ENCODE results near the gene TFR2. TPM values are rescaled to one million over a fixed set of nuclear protein-coding genes. Genes with fewer than 3 reads are reported as not detected.

The TFR2 gene
- total RNA-seq, 1 donor from 2014 or later = 1.7 TPM

DNA sequence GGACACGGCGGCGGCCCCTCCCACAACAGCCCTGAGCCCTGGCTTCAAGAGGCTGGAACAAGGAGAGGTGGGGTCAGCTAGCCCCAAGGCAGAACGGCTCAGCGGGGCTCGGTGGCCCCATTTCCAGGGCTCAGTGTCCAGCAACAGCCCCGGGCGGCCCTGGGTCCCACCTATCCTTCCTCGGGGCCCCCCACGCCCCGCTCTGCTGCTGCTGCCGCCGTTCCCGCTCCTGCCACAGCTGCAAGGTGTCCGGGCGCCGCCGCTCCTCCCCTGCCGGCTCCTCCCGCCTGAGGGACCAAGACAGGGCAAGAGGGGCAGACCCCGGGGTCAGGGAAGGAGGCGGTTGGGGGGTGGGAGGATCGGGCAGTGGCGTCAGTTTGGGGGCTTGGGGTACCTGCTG lies 64.2 kb downstream of the TFR2 start:
- Mint-ChIP-seq H3K27me3 (ENCODE audit: low read depth) (peaks cover under 1% of the 10 kb centered on the region), H3K4me3 (no peak overlapping the region), H3K4me1 (peaks cover 1% of the 10 kb centered on the region), H3K36me3 (ENCODE audit: low read depth) (no peaks in the 10 kb centered on the region), H3K27ac (ENCODE audit: unreplicated experiment) (no peak overlapping the region), H3K9me3 (no peaks in the 10 kb centered on the region)
- TF ChIP-seq, protein P1, sequence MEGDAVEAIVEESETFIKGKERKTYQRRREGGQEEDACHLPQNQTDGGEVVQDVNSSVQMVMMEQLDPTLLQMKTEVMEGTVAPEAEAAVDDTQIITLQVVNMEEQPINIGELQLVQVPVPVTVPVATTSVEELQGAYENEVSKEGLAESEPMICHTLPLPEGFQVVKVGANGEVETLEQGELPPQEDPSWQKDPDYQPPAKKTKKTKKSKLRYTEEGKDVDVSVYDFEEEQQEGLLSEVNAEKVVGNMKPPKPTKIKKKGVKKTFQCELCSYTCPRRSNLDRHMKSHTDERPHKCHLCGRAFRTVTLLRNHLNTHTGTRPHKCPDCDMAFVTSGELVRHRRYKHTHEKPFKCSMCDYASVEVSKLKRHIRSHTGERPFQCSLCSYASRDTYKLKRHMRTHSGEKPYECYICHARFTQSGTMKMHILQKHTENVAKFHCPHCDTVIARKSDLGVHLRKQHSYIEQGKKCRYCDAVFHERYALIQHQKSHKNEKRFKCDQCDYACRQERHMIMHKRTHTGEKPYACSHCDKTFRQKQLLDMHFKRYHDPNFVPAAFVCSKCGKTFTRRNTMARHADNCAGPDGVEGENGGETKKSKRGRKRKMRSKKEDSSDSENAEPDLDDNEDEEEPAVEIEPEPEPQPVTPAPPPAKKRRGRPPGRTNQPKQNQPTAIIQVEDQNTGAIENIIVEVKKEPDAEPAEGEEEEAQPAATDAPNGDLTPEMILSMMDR (conservative IDR thresholded peaks at IDR 0.05) = no peak
- DNase-seq (ENCODE audit: low read depth, low spot score) = no peak

DNA sequence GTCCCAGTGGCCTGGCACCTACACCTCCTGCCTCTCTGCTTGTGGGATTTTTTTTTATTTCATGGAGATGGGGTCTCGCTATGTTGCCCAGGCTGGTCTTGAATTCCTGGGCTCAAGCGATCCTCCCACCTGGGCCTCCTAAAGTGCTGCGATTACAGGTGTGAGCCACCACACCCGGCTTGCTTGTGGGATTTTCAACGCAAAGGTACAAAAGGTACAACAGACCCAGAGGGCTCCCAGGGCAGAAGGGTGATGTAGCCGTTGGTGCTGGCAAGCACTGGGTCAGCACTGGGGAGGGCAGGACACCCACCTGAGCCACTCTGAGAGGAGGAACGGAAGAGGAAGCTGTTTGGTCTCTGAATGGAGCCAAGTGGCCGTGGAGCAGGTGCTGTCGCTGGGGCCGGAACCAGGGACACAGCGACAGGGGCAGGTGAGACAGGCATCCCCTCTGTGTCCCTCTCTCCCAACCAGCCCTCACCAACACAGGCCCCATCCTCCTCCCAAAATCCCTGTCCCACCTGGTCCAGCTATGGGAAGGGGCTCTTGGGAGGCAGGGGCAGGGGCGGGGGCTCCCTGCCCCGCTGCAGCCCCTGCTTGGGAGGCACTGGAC lies 64.9 kb downstream of the TFR2 start:
- Mint-ChIP-seq H3K9me3 (no peaks in the 10 kb centered on the region), H3K4me1 (peaks cover 5% of the 10 kb centered on the region), H3K4me3 (no peak overlapping the region), H3K27me3 (ENCODE audit: low read depth) (peaks cover 5% of the 10 kb centered on the region), H3K27ac (ENCODE audit: unreplicated experiment) (no peak overlapping the region), H3K36me3 (ENCODE audit: low read depth) (no peaks in the 10 kb centered on the region)
- no peak for DNase-seq (ENCODE audit: low read depth, low spot score)
- TF ChIP-seq, protein P1 (conservative IDR thresholded peaks at IDR 0.05) = no peak

DNA sequence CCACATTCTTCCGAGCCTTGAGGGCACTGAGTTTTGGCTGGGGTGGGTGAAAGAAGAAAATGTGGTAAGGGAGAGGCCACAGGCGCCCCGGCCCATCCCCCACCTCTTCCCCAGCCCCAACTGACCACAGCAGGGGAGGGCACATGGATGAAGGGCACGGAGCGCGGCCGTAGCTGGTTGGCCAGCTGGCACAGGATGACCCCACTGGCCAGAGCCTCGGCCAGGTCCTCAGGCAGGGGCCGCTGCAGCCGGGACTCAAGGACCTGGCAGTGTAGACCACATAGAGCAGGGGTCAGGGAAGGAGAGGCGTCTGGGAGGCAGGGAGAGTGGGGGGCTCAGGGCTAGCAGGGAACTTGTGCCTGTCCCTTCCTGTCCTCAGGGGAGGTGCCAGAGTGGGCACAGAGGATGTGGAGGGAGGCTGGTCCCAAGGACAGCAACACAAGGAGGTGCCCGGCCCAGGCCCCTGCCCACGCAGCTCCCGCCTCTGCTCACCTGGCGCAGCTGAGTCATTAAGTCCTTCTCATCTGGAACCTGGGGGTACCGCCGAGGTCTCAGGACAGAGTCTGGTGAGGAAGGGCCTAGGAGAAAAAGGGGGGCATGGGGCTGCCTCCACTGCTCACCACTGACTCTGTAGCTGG lies 65.5 kb downstream of the TFR2 start:
- no peak for DNase-seq (ENCODE audit: low read depth, low spot score)
- H3K9me3 Mint-ChIP-seq = no peaks in the 10 kb centered on the region
- peaks cover 9% of the 10 kb centered on the region for H3K27me3 Mint-ChIP-seq (ENCODE audit: low read depth)
- no peak overlapping the region for H3K4me3 Mint-ChIP-seq
- H3K36me3 Mint-ChIP-seq (ENCODE audit: low read depth) = no peaks in the 10 kb centered on the region
- no peak overlapping the region for H3K27ac Mint-ChIP-seq (ENCODE audit: unreplicated experiment)
- TF ChIP-seq, protein P1 (conservative IDR thresholded peaks at IDR 0.05) = no peak
- H3K4me1 Mint-ChIP-seq = peaks cover 5% of the 10 kb centered on the region

DNA sequence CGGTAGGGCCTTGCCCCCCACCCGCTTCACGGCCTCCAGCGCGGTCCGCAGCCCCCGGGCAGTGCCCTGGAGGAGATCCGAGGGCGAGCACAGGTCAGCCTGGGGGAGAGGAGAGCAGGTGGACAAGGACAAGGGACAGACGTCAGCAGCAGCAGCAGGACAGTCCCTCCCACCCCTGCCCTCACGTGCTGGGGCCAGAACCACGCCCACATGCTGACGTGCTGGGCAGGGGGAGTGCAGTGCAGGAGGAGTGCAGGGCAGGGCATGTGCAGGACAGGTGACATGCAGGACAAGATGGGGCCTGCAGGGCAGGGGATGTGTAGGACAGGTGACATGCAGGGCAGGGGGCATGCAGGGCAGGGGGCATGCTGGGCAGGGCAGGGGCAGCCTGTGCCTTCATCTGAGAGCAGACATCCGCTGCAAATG lies 66.1 kb downstream of the TFR2 start:
- no peak overlapping the region for H3K27ac Mint-ChIP-seq (ENCODE audit: unreplicated experiment)
- H3K4me3 Mint-ChIP-seq = no peak overlapping the region
- H3K4me1 Mint-ChIP-seq = peaks cover 5% of the 10 kb centered on the region
- peaks cover 13% of the 10 kb centered on the region for H3K27me3 Mint-ChIP-seq (ENCODE audit: low read depth)
- H3K9me3 Mint-ChIP-seq = no peaks in the 10 kb centered on the region
- no peak for DNase-seq (ENCODE audit: low read depth, low spot score)
- TF ChIP-seq, protein P1 (conservative IDR thresholded peaks at IDR 0.05) = no peak
- H3K36me3 Mint-ChIP-seq (ENCODE audit: low read depth) = no peaks in the 10 kb centered on the region

DNA sequence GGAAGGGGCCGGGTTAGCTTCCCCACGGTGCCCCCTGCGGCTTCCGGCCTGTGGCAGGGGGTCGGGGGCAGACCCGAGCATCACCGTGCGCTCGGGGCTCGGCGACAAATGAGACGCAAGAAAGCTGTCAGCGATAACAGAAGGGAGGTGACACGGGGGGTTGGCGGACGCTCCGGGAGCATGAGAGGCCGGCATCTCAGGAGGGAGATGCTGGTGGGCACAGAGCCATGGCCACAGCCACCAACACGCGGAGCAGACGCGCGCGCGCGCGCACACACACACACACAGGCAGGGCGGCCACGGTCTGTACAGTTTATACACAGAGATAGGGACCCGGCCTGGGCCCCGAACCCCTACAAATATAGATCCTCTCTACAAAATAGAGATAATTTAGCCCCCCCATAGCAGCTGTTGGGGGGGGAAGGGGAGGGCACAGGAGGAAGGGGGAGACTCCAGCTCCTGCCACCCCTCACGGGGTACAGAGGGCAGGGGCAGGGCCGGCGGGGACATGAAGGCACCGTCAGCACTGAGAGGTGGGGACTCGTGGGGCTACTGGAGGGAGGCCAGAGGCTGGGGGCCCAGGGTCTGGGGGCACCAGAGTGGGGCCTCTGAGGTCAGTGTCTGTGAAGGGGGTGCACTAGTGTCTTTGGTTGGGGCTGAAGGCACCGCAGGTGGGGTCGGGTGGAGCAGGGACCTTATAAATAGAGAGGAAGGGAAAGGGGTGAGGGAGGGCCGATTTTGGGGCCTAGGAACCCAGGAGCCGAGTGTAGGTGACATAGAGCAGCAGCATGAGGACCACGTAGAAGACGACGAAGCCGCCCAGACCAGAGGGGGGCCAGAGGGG lies 66.8 kb downstream of the TFR2 start:
- H3K4me3 Mint-ChIP-seq = no peak overlapping the region
- DNase-seq (ENCODE audit: low read depth, low spot score) = no peak
- peaks cover 14% of the 10 kb centered on the region for H3K27me3 Mint-ChIP-seq (ENCODE audit: low read depth)
- TF ChIP-seq, protein P1 (conservative IDR thresholded peaks at IDR 0.05) = no peak
- no peaks in the 10 kb centered on the region for H3K36me3 Mint-ChIP-seq (ENCODE audit: low read depth)
- peak overlapping the region; percentile 52 for H3K27ac Mint-ChIP-seq (ENCODE audit: unreplicated experiment)
- peaks cover 5% of the 10 kb centered on the region for H3K4me1 Mint-ChIP-seq
- H3K9me3 Mint-ChIP-seq = no peaks in the 10 kb centered on the region
